ENCODE results near the gene P2RX3. TPM values are rescaled to one million over a fixed set of nuclear protein-coding genes. Genes with fewer than 3 reads are reported as not detected.

The P2RX3 gene
- total RNA-seq, 4 donors from 2014 or later: 0.22 TPM; not detected in 3

DNA sequence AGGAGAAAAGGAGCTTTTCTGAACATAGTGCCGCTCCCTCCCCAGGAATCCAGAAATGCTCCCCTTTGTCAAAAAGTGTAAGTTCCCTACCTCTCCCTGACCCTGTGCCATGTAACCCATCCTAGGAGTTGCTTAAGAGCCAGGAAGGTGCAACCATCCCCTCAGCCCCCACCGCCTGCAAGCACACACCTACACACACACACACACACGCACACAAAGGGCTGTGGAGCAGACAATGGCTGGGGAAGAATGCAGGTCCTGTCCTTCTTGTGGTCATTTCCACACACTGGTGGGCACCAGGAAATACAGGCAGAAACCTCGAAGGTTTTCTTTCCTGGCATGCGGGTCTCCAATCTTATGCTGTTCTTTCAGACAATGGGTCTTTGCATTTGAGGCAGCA is 1.2 kb downstream of the P2RX3 start:
- H3K4me3 ChIP-seq: no peak overlapping the region
- H3K9me3 ChIP-seq: no peaks in the 10 kb centered on the region
- H3K36me3 ChIP-seq: peaks cover 0 to 3% (median 0%) of the 10 kb centered on the region in 3 donors
- peaks cover 3 to 17% (median 8%) of the 10 kb centered on the region in 4 donors for H3K4me1 ChIP-seq
- TF ChIP-seq POLR2A (IDR thresholded peaks at IDR 0.05): no peak
- TF ChIP-seq EP300 (IDR thresholded peaks at IDR 0.05): no peak
- TF ChIP-seq CTCF (IDR thresholded peaks at IDR 0.05): no peak
- DNase-seq (ENCODE audit: low spot score in 2 of 2): no peak
- no peaks in the 10 kb centered on the region for H3K27me3 ChIP-seq
- 58 to 67% methylated on average over 5 of the region's 5 CpGs for WGBS, 2 donors
- H3K27ac ChIP-seq: no peak overlapping the region

DNA sequence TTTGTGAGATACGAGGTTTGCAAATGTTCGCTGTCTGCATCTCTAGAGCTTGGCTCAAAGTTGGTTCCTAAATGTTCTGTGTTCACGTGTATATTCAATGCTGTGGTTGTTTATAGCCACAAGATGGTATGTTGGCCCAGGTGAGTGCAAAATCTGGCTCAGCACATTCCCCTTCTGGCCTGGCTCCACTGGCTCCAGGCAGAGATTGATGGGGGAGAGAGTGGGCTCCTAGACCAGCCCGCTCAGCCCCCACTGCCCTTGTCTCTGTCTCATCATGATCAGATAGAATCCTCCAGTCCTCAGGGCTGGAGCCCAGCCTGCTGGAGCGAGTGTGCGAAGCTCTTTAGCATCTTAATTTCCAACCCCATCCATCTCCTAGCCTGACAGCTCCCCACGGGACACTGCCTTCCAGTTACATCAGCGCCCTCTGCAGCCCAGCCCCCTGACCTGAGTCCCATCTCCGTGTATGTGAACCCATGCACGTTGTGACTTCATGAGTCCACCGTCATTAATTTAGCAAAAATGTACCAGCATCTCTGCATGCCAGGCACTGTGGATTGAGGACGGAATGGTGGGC is 2.0 kb downstream of the P2RX3 start:
- no peaks in the 10 kb centered on the region for H3K27me3 ChIP-seq
- no peaks in the 10 kb centered on the region for H3K9me3 ChIP-seq
- H3K36me3 ChIP-seq: no peaks in the 10 kb centered on the region
- no peak overlapping the region for H3K4me3 ChIP-seq
- no peak overlapping the region for H3K27ac ChIP-seq
- H3K4me1 ChIP-seq: peaks cover 0 to 10% (median 4%) of the 10 kb centered on the region in 4 donors
- DNase-seq (ENCODE audit: low spot score in 2 of 2): no peak
- TF ChIP-seq POLR2A (IDR thresholded peaks at IDR 0.05): no peak
- no peak for TF ChIP-seq CTCF (IDR thresholded peaks at IDR 0.05)
- TF ChIP-seq EP300 (IDR thresholded peaks at IDR 0.05): no peak
- 39 to 45% methylated on average over 12 of the region's 12 CpGs for WGBS, 2 donors

DNA sequence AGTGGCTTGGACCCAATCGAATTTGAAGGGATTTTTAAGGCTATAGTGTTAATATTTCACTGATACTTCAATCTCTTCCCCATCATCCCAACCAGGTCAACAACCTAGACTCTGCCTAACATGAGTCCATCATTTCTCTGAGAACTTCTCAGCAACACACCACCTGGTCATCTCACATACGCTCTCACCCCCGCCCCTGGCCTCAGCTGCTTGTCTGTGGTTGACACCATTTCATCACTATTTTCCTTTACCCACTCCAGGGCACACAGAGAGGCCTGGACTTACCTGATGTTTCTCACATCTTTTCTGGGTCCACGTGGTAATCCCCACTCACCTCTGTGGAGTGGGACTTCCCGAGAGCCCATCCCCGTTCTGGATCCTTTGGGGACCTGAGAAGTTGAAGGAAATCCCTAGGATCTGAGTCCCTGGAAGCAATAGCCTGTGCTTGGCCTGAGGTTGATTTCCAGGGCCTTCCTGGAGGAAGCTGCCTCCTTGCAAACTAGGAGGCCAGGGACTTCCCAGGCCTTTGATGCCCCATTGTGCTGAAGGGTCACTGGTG is 3.2 kb downstream of the P2RX3 start:
- WGBS, 2 donors: 74 to 83% methylated on average over 5 to 6 of the region's 6 CpGs
- Histone ChIP-seq H3K27me3 (no peaks in the 10 kb centered on the region), H3K9me3 (no peaks in the 10 kb centered on the region), H3K27ac (no peak overlapping the region), H3K4me3 (no peak overlapping the region), H3K36me3 (no peaks in the 10 kb centered on the region), H3K4me1 (peaks cover 0 to 11% (median 1%) of the 10 kb centered on the region in 4 donors)
- TF ChIP-seq POLR2A (IDR thresholded peaks at IDR 0.05): no peak
- no peak for TF ChIP-seq CTCF (IDR thresholded peaks at IDR 0.05)
- TF ChIP-seq EP300 (IDR thresholded peaks at IDR 0.05): no peak
- no peak for DNase-seq (ENCODE audit: low spot score in 2 of 2)

DNA sequence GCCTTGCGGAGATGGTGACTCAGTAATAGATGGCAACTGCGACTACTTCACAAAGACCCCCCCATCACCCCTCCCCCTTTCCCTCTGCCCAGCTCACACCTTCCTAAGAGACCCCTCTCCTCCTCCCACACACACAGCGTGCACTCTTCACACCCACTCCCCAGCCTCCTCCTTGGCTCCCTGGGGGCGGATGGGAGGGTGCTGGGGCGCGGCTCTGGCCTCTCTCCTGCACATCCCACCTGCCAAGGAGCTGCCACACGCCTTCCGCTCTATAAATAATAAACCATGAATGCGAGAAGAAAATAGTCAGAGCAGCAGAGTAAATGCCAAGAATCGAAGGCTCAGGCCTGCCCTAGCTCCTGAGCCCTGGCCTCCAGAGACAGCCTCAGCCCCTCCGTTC is 4.5 kb downstream of the P2RX3 start:
- no peaks in the 10 kb centered on the region for H3K9me3 ChIP-seq
- 66 to 75% methylated on average over 11 of the region's 11 CpGs for WGBS, 2 donors
- no peak for TF ChIP-seq CTCF (IDR thresholded peaks at IDR 0.05)
- TF ChIP-seq EP300 (IDR thresholded peaks at IDR 0.05): no peak
- TF ChIP-seq POLR2A (IDR thresholded peaks at IDR 0.05): no peak
- H3K27me3 ChIP-seq: no peaks in the 10 kb centered on the region
- DNase-seq (ENCODE audit: low spot score in 2 of 2): no peak
- H3K36me3 ChIP-seq: no peaks in the 10 kb centered on the region
- no peak overlapping the region for H3K4me3 ChIP-seq
- peaks cover 0 to 6% (median 0%) of the 10 kb centered on the region in 4 donors for H3K4me1 ChIP-seq
- no peak overlapping the region for H3K27ac ChIP-seq

DNA sequence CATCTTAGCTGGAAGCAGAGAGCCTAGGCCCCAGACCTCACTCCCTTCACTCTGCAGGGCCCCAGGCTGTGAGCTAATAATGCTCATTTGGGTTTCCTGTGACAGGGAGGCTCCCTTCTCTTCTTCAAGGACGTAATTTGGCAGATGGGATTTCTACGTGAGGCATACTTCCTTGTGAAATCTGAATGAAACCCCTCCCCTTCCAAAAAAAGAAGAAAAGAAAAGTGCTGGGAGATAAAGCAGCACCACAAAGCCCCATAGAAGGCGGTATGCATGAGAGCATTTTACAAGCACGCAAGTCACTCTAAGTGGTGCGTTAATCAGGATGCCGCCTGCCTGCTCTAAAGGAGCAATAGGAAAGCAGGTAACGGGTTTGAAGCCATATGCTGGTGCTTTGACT is 5.7 kb downstream of the P2RX3 start:
- Histone ChIP-seq H3K9me3 (no peaks in the 10 kb centered on the region), H3K36me3 (no peaks in the 10 kb centered on the region), H3K4me3 (no peak overlapping the region), H3K27ac (no peak overlapping the region), H3K27me3 (no peaks in the 10 kb centered on the region), H3K4me1 (peaks cover 0 to 6% (median 0%) of the 10 kb centered on the region in 4 donors)
- 59 to 64% methylated on average over 7 of the region's 7 CpGs for WGBS, 2 donors
- DNase-seq (ENCODE audit: low spot score in 2 of 2): no peak
- TF ChIP-seq EP300 (IDR thresholded peaks at IDR 0.05): no peak
- no peak for TF ChIP-seq CTCF (IDR thresholded peaks at IDR 0.05)
- TF ChIP-seq POLR2A (IDR thresholded peaks at IDR 0.05): no peak

Data from tibial nerve (tissue), 4 donors.